B cell (primary cell): ENCODE results near the gene CYB561D1.

ENCODE experiments used
- CTCF ChIP-seq: fragments of 200-600 bp; IDR thresholded peaks from one replicate; pipeline ENCODE4 v1.8.0; 2022; ENCODE audit warnings: antibody characterized with exemption, mild to moderate bottlenecking
- EZH2 ChIP-seq: IDR thresholded peaks from 2 replicates; pipeline ENCODE4 v1.6.1; 2012; ENCODE audit warnings: borderline replicate concordance, low read depth, mild to moderate bottlenecking, moderate library complexity, low read length; ENCODE audit not compliant: insufficient read depth, poor library complexity, severe bottlenecking

- TF ChIP-seq CTCF (no peak), EZH2 (no peak)
Observed at GRCh38 chr1:109522026-109522425, 28.1 kb downstream of the CYB561D1 start.
